ENCODE results near the gene TMEM151A. TPM values are rescaled to one million over a fixed set of nuclear protein-coding genes. Genes with fewer than 3 reads are reported as not detected.
"Not testable (repeated sequence)": the region's sequence is repeated elsewhere in the genome, so short reads cannot be mapped to it uniquely, and the experiment has no call there.

Gene TMEM151A
- total RNA-seq, 1 donor from 2014 or later = not detected

DNA sequence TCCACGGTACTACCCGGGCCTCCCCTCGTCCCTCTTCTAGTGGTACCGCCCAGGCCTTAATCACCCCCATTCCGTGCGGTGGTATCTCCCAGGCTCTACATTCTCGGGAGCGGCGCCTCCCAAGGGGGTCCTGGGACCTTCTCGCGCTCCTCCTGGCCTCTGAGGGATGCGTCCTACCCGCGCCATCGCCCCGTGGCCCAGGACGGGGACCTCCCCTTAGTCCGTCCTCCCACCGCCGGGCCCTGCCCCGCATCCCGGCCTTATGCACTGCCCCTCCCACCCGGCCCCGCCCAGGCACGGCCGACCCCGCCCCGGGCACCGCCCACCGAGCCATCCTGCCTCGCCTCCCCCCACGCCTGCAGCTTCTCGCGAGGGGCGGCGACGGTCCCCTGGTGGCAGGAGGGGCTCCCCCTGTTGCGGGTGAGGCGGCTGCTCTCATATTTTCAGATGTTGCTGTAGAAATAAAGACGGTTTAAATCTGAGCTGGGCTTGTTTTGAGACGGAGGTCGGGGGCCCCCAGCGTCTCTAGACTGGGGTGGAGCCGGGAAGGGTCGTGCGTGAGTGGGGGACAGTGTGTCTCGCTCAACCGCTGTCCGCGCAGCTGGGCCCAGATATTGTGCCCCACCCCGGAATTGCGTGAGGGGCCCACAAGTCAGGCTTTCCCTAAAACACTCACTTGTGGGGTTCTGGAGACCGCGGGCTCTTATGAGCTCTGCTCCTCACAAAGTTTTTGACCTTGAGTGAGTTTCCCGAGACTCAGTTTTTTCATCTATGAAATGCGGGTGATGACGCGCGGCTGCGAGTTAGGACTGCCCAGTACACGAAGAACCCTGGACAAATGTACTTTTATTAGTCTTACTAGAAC is 24.1 kb upstream of the TMEM151A start:
- peak; percentile 76 for ATAC-seq

DNA sequence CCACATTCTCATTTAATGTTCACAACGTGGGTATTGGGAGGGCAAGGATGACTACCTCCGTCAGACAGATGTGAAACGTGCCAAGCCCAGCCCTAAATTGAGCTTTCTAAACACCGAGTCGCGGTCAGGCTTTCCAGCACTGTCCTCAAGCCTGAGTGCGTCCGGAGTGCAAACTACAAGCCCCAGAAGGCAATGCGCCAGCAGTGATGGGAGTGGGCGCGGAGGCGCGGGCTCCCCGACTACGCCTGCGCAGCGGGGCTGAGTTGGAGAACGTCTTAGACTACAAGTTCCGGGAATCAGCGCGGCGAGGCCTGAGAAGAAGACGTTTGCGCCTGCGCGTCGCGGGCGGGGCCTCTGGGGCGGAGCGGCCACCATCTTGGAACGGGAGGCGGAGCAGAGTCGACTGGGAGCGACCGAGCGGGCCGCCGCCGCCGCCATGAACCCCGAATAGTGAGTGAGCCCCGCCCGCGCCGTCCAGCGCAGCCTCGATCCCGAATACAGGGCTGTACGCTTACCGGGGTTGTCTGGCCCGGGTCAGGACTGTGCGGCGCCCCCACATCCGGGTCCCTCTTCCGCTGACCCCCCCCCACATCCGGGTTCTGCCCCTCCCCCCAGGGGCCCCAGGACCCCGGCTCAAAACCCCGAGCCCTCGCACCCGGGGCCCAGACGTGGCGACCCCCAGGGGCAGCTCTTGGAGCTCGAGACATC is 23.3 kb upstream of the TMEM151A start, which contains the start of gene RAB1B:
Gene RAB1B, plus strand, starts transcription at position 396 of the 708 bp plus-strand sequence. Its CDS starts 41 bp downstream, at position 437.
- ATAC-seq = peak; percentile 86

DNA sequence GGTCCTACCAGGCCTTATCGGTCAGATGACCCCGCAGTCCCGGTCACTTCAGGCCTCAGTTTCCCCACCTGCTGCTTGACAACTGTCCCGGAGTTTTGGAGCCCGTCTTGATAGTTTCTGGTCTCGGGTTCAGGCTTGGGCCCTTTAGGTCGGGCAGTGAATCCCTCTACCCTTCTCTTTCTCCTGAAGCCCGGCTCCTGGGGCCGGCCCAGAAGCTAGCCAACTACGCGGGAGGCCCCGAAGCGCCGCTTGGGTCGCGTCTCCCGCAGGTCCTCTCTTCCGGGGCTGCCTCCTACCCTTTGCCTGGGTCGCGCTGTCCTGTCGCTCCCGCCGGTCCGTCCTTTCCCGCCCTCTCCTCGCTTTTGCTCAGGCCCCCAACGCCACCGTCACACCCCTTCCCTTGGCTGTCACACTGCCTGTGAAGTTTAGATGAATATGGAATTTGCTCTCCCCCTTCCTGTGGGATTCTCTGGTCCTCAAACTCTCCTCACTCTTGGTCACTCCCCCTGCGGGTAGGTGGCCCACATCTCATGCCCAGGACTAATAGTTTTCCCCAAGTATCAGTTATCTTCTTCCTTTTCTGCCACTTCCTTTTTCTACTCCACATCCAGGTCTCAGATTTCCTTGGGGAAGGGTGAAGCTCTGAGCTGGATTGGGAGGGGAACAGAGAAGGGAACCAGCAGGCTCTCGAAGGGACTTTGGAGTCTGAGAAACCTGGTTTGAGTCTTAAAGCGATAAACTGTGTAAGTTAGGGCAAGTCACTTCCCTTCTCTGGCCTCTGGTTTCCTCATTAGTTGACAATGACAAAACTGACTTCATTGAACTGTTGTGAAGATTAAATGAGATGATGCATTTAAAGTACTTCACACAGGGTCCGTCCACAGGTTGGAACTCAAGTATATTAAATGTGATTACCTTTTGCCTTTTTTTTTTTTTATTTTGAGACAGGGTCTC is 22.5 kb upstream of the TMEM151A start:
- ATAC-seq = no peak

DNA sequence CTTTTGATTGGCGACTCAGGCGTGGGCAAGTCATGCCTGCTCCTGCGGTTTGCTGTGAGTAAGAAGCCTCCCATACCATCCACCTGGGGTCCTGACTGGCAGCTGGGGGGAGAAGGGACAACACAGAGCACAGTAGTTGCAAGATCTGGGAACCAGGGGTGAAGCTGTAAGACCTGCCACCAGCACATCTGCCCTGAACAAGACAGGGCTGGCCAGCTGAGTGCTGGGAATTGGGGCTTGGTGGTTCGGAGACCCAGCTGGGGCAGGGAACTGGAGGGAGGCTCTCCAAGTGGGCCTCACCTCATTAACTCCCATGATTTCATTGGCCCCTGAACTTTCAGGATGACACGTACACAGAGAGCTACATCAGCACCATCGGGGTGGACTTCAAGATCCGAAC is 19.9 kb upstream of the TMEM151A start:
- ATAC-seq = no peak

DNA sequence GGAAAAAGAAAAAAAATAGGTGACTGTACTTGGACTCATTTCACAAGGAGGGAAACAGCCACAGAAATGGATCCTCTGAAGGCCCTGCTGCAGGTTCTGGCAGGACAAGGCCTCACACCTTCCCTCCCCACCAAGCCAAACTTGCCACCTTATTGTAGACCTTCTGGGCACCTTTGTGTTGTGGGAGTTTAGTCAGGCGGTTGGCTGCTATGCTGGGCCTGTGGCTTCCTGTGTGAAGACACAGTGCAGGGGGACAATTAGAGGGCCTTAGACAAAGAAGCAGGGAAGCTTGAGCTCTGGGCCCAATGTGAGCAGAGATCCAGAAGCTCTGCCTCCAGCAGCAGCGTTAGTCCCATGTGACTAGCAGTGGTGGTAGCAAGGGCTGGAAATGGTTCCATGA is 19.1 kb upstream of the TMEM151A start:
- no peak for ATAC-seq

DNA sequence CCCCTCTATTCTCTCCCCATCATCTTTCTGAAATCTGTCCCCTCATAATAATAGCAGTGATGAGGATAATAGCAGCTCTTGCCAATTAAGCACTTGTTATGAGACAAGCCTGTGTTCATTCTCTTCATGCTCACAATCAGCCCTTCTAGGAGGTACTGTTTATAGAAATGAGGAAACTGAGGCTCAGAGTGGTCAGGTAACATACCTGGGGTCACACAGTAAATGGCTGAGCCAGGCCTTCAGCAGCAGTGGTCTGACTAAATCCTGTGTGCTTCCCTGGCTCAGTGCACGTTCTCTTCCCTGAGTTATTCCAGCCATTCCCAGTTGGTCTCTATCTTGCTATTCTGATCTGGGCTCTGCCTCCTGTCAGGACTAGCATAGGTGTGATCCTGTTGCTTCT is 17.5 kb upstream of the TMEM151A start:
- ATAC-seq = no peak

DNA sequence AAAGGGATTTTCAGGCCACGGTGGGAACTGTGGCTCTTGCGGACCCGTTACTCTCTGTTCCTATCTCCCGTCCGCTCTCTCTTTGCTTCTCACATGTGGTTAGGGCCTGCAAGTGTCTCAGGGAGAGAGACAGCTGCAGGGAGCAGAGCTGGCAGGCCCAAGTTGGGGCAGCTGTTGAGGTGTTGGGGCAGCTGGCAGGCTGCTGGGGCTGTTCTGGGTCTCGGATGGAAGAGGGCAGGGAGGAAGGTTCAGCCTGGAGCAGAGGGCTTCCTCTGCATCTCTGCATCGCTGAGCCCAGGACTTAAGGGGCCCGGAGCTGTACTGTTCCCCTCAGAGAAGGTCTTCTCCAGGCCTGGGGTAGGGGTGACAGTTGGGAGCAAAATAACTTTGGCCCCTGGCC is 16.3 kb upstream of the TMEM151A start:
- ATAC-seq = no peak

DNA sequence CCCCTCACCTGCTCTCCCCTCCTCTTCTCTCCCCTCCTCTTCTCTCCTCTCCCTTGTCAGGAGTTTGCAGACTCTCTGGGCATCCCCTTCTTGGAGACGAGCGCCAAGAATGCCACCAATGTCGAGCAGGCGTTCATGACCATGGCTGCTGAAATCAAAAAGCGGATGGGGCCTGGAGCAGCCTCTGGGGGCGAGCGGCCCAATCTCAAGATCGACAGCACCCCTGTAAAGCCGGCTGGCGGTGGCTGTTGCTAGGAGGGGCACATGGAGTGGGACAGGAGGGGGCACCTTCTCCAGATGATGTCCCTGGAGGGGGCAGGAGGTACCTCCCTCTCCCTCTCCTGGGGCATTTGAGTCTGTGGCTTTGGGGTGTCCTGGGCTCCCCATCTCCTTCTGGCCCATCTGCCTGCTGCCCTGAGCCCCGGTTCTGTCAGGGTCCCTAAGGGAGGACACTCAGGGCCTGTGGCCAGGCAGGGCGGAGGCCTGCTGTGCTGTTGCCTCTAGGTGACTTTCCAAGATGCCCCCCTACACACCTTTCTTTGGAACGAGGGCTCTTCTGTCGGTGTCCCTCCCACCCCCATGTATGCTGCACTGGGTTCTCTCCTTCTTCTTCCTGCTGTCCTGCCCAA is 15.6 kb upstream of the TMEM151A start:
- no peak for ATAC-seq

DNA sequence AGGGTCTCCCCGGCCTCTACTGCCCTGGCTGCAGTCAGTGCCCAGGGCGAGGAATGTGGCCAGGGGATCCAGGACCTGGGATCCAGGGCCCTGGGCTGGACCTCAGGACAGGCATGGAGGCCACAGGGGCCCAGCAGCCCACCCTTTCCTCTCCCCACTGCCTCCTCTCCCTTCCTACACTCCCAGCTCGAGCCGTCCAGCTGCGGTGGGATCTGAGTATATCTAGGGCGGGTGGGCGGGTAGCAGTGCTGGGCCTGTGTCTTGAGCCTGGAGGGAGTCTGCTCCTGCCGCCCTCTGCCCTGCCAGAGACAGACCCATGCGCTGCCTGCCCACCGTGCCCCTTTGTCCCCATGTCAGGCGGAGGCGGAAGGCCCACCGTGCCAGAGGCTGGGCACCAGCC is 15.1 kb upstream of the TMEM151A start:
- ATAC-seq = not testable (repeated sequence)

DNA sequence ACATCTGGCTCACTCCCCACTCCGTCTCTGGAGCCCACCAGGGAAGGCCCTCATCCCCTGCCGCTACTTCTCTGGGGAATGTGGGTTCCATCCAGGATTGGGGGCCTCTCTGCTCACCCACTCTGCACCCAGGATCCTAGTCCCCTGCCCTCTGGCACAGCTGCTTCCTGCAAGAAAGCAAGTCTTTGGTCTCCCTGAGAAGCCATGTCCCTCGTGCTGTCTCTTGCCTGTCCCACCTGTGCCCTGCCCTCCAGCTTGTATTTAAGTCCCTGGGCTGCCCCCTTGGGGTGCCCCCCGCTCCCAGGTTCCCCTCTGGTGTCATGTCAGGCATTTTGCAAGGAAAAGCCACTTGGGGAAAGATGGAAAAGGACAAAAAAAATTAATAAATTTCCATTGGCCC is 14.6 kb upstream of the TMEM151A start:
- ATAC-seq = not testable (repeated sequence)

DNA sequence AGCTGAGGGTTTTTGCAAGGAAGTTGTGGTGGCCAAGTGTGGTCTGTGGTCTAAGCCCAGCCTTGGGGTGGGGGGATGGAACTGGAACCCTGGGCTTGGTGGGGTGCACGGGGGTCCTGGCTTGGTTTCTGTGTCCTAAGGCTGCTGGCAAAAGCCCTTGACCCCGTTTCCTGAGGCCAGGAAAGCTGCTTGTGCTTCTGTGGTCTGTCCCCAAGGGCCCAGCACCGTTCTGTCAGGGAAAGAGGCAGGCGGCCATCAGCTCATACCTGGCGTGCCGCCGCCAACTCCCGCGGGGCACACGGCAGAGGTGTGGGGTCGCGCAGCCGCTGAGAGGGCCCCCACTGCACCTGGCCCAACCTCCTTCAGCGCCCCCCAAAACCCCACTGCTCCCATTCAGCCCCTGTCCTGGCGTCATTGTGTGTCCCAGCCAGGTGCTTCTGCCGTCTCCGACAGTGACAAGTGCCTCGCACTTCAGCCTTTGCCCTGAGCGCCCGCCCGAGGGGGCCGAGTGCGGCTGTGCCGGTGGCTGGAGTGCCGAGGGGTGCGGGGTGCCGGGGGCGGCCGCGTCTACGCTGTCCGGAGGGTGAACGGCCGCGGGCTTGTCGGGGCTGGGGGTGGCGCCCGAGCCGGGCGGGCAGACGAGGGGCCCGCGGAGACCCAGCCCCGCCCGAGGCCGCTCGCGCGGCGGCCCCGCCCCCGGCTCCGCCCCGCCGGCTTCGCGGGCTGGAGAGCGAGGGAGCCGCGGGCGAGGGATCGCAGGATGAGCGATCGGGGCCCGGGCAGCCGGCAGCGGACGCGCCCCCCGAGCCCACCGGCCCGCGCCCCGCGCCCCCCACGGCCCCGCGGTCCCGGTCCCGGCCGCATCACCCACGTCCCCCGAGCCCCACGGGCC is 14.0 kb upstream of the TMEM151A start, which contains the start of gene CNIH2:
Gene CNIH2, plus strand, starts transcription at position 705 of the 892 bp plus-strand sequence. CDS start 282 bp downstream, outside the sequence.
- ATAC-seq = no peak

DNA sequence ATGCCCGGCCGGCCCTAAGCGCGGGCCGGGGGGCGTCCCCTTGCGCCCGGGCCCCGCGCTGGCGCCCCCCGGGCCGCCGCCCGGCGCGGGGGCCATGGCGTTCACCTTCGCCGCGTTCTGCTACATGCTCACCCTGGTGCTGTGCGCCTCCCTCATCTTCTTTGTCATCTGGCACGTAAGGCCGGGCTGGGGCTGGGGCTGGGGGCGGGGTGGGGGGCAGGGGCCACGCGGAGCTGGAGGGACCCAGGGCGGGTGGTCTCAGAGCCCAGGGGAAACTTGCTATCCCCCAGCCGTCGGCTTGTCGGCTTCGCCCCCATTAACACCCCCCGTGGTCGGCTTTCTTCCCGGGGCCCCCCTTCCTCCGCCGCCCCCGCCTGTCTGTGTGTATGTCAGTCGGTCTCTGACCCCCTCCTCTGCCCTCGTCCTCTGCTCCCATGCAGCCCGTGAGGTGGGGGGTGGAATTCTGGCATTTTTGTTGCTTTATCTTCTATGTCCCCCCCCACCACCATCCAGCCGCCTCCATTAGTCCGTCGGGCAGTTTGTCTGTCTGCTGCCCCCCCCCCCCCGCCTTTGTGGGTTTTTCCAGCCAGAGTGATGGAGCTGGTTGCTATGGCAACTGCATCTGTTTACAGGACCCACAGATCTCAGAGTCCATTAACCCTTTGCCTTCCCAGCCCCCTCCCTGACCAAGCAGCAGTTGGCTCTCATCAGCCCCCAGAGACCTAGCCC is 13.2 kb upstream of the TMEM151A start:
- no peak for ATAC-seq

DNA sequence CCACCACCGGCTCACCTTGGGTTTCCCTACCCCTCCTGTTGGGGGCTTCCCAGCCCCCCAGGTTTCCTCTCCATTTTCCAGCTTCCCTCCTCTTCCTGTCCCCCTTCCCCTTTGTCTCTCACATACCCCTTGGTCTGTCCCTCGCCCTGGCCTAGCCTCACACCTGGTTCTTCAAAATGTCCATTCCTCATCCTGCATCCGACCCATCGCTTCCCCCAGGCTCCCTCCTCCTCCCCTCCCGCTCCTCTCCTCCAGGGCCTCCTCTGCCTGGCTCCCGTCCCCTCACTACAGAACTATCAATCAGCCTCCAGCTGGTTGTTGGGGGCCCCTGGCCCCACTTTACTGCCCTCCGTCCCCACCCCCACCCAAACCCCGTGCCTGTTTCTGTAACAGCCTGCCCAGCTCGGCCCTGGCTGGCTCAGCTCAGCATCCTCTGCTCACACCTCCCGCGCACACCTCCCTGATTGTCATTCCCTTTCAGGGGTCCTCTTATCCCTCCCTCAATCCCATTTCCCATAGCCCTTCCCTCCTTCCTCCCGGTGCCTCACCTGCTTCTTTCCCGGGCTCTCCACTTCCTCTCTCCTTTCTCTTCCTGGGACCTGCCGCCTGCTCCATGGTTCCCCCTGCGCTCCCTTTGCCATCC is 12.5 kb upstream of the TMEM151A start:
- no peak for ATAC-seq

DNA sequence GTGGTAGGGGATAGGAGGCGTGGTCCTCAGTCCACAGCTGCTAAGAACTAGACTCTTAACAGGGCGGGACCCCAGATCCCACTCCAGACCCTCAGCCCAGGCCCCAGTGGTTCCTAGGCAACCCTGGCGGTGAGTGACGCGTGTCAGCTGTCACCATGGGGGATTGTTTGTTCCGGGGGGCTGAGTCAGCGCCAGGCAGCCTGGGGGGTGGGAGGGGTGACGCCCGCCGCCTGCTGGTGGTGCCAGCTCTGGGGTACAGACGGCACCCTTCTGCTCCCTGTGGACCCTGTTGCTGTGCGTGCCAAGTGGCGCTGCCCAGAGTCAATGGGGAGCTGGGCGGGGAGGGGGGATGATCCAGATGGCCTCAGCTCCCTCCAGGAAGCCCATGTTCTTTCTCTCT is 11.3 kb upstream of the TMEM151A start:
- no peak for ATAC-seq

DNA sequence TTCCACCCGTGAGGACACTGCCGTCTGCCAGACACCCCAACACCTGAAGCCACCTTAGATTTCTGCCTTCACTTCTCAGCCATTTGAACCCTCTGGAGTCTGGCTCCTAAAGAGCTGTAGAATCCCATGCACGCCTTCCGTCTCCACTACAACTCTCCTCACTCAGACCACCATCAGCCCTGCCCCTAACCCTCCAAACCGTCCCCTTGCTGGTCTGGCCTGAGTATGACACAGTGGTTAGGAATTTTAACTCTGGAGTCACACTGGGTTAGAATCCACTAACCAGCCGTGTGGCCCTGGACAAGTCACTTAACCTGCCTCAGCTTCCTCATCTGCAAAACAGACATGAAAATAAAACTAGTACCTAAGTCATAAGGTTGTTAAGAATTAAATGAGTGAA is 10.7 kb upstream of the TMEM151A start:
- no peak for ATAC-seq

DNA sequence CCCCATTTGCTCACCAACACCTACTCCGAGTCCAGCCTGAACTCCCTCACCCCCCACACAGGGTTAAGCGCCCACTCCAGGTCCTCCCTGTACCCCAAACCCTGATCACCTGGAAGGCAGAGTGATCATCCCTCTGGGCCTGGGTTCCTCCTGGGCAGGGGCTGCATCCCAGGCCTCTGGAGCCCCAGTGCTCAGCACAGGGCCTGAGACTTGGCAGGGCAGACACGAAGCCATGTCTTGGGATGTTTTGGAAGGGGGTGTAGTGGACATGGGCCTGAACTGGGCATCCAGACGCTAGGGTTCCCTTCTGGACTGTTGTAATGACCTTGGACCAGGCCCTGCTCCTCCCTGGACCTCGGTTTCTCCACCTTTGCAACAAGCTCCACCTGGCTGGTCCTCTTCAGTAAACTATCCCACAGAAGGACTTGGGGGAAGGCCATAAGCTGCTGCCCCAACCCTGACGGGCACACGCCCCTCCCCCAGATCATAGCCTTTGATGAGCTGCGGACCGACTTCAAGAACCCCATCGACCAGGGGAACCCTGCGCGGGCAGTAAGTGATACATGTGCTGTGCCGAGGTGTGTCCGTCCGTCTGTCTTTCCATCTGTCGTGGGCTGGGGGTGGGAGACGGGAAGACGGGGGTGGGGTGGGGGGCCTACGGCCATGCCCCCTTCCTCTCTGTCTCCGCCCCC is 9.8 kb upstream of the TMEM151A start:
- no peak for ATAC-seq

DNA sequence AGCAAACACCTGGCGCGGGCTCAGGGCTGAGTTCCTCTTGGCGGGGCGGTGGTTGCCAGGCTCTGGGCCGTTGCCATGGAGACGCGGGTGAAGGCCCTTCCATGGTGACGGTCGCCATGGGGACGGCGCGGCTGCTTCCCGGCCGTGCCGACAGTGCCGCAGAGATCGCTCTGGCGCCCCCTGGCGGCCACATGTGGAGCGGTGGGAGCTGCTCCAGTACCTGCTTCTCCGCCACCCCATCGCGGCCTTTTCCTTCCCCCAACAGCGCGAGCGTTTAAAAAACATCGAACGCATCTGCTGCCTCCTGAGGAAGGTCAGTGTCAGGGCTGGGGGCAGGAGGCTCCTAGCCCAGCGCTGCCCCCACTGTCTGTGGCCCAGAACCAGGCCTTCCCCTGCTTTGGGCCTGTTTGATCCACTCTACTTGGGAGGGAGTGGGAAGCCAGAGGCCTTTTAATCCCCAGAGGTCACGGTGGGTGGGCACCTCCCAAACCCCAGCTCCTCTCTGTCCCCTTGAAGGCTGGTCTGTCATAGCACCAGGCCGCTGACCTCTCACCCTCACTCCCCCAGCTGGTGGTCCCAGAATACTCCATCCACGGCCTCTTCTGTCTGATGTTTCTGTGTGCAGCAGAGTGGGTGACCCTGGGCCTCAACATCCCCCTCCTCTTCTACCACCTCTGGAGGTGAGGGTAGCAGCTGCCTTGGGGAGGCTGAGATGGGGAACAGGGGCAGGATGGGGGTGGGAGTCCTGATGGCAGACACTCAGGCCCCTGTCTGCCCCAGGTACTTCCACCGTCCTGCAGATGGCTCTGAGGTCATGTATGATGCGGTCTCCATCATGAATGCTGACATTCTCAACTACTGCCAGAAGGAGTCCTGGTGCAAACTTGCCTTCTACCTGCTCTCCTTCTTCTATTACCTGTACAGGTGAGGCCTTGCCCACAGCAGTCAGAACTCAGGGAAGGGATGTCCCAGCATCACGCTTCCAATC is 8.9 kb upstream of the TMEM151A start:
- peak; percentile 87 for ATAC-seq

Data from esophagus mucosa (tissue), 1 donor.